HG02973 (cell line): ENCODE data around the gene INPP5F.

Experiments used
- ATAC-seq: cut with Tn5 transposase; IDR thresholded peaks from one replicate; pipeline ENCODE4 v1.9.1; 2021; ENCODE audit warnings: moderate library complexity; ENCODE audit not compliant: unreplicated experiment

INPP5F gene

DNA sequence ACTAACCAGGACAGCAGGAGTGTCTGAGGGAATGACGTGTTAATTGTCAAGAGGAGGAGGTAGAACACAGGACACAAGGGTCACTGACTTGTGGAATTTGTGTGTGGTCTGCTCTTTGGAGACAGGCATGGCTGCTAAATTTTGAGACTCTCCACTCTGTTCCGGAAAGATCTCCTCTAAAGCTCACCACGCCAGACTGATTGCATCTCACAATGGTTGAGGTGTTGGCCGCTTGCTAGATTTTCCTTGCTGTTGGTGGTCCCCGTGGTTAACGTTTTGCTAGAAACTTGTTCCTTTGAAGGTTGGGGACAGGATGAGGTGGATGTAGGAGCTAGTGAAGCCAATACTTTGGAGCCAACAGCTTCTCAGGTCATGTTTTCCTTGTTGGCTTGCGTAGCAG, 89.8 kb downstream of the INPP5F start:
- ATAC-seq = no peak

DNA sequence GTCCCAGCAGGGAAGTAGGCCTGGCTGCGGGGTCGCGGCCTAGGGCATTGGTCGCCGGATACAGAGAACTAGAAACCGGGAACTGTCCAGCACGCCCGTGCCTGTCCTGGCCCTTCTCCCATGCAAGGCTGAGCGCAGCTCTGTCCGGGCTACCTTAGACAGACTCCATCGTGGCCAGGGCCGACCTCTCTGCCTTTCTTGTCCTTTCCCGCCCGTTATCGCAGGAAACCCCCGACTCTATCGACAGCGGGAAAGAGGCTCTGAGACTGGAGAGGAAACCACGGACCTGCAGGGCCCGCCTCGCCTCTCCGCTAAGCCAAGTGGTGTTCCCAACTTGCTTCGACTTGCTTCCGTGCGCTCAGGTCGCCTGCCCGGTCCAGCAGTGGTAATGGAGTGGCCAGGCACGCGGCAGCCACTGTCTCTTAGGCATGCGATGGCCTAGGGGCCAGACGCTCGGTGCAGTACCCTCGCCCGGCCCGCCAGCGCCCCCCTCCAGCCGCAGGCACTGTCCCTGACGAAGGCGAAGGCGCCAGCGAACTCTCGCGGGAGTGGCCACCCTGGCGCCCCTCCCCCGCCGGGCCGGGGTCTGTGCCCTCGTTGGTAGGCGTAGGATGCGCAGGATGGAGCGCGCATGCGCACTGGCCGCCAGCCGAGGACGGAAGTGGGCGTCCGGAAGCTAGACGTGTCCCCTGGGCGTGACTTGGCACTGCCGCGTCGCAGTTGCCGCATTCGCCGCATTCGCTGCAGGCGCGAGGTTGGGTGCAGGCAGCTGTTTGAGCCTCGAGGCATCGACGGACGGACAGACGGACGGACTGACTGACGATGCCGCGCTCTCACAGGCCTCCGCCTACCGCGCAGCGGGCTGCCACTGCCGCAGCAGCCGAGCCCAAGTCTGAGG, 92.4 kb downstream of the INPP5F start:
- no peak for ATAC-seq

- ATAC-seq = no peak
Observed at GRCh38 chr10:119818889-119819270, 93.0 kb downstream of the INPP5F start.

- no peak for ATAC-seq
Observed at GRCh38 chr10:119821182-119821581, 95.3 kb downstream of the INPP5F start.

DNA sequence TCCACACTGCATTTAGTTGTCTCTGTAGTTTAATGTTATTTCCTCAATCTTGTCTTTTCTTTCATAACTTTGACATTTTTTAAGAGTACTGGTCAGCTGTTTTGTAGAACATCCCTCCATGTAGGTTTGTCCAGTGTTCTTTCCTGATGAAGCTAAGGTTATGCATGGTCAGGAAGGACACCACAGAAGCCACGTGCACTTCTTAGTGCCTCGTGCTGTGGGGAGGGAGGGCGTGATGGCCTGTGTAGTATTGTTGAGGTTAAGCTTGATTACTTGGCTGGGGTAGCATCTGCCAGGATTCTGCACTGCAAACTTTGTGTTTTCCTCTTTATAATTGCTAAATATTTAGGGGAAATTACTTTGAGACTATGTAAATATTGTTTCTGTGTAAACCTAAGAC, 98.4 kb downstream of the INPP5F start:
- no peak for ATAC-seq

- ATAC-seq = no peak
Observed at GRCh38 chr10:119826771-119827170, 100.9 kb downstream of the INPP5F start.

DNA sequence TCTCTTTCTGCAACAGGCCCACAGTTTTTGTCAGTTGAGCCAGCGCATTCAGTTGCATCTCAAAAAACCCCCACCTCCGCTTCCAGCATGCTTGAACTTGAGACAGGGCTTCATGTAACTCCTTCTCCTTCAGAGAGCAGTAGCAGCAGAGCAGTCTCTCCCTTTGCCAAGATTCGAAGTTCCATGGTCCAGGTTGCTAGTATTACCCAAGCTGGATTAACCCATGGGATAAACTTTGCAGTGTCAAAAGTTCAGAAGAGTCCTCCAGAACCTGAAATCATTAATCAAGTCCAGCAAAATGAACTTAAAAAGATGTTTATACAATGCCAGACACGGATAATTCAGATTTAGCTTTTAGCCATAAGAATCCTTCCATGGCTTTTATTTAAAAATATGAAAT, 101.6 kb downstream of the INPP5F start:
- no peak for ATAC-seq

- no peak for ATAC-seq
Observed at GRCh38 chr10:119829429-119829828, 103.6 kb downstream of the INPP5F start.

- no peak for ATAC-seq
Observed at GRCh38 chr10:119830851-119831250, 105.0 kb downstream of the INPP5F start.

- ATAC-seq = no peak
Observed at GRCh38 chr10:119831656-119832055, 105.8 kb downstream of the INPP5F start.

DNA sequence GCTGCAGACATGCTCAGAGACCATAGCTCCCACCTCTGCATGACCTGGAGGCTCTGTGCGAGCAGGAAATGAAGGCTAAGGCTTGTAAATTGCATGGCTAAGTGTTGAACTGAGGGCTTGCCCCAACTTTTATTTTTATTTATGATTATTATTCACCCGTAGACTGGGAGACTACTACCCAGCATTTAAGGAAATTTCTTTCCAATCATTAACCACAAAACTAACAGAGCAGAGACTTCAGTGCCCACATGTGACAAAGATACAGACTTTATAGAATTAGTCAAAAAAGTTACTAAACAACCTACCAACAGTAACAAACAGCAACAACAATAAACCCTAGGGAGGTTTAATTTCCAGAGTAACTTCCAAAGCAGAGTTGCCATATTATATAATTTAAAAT, 107.1 kb downstream of the INPP5F start:
- ATAC-seq = no peak

GRCh38 chr10:119834188-119834587, 108.3 kb downstream of the INPP5F start:
- no peak for ATAC-seq

DNA sequence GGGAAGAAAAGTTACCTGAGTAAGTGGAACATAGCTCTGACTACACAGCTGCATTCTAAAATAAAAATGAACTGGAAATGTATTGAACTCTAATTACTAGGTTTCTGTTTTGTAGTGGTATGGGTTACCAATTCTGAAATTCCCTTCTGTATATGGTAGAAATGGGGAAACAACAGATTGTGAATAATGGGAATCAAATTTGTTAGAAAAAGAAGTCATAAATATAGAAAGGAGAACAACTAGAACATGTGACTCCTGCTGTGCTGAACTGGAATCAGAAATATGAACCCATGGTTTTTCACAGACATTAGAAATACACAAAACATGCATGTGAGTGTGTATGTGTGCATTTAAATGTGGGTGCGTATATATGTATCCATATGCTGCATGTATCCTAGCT, 119.8 kb downstream of the INPP5F start:
- no peak for ATAC-seq

DNA sequence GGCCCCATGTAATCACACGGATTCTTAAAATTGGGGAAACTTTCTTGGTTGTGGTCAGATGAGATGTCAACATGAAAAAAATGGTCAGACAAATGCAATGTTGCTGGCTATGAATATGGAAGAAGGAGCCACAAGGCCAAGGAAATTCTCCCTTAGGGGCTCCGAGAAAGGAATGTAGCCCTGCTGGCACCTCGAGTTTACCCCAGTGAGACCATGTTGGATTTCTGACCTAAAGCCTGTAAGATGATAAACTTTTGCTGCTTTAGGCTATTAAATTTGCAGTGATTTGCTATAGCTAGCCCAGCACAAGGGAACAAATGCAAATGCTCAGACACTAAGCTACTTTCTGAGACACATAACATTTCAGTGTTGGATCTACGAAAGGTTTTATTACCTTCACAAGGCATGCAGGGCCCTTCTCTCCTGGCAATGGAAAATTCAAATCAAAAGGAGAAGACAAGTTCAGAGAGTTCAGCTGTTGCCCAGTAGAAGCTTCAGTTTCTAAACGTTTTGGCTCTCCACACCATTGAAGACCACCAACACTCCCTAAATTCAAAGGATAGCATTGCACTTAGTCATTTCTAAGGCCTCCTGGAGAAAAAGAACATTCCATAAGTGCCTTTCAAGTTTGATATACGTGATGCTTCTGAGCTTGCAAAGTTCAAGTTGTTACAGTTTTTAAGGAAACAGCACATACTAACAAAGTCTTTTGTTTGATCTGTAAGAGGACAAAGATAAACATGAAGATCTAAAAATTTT, 123.4 kb downstream of the INPP5F start:
- ATAC-seq = no peak

GRCh38 chr10:119849944-119850343, 124.1 kb downstream of the INPP5F start:
- no peak for ATAC-seq

- no peak for ATAC-seq
Observed at GRCh38 chr10:119852277-119852676, 126.4 kb downstream of the INPP5F start.

DNA sequence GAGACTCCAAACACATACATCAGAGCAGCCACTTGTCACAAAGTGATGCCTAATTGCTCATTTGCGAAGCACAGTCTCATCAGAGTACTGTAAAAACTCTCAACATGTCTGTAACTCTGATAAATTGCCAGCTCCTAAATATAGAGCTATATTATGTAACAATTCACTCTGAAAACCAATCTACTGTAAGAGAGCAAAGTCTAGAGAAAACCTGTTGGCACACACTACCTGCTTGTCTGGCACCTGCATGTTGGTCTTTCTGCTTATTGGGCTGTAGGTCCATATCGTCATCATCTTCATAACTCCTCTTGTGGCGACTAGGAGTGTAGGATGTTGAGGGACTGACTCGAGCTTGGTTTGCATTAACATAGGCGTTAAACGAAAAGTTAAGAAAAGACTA, 127.0 kb downstream of the INPP5F start:
- ATAC-seq = no peak

DNA sequence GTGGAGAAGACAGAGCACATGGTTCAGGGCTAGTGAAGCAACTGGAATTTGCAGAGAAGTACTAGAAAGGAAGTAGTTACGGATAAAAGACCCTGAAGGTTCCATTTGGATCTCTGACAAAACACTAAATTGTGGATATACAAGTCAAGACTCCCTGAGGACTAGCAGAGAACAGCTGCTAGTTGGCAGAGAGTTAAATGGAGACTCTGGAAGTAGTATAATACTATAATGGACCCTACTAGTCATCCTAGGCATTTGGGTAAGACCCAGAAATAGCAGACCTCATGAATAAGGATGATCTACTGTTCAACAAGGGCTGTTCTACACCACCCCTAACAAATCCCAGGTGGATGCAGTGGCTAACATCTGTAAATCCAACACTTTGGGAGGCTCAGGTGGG, 127.7 kb downstream of the INPP5F start:
- ATAC-seq = no peak

DNA sequence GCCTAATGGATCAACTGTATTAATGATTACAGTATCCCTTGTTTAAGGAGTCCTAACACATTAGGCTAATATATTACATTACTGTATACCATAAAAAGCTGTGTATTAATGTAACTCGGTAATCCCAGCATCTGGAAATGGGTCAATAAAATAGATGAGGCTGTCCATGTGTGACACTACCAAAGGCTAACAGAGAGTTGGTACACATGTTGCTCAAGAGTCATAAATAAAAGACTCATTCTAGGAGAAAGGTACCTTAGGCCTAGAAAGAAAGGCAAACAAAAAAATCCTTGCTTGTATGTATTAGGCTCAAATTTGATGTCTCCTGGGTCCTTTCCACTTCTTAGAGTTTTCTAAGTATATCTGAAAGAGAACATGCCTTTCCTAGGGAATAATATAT, 132.2 kb downstream of the INPP5F start:
- no peak for ATAC-seq

GRCh38 chr10:119859420-119860258, 133.8 kb downstream of the INPP5F start:
- no peak for ATAC-seq

DNA sequence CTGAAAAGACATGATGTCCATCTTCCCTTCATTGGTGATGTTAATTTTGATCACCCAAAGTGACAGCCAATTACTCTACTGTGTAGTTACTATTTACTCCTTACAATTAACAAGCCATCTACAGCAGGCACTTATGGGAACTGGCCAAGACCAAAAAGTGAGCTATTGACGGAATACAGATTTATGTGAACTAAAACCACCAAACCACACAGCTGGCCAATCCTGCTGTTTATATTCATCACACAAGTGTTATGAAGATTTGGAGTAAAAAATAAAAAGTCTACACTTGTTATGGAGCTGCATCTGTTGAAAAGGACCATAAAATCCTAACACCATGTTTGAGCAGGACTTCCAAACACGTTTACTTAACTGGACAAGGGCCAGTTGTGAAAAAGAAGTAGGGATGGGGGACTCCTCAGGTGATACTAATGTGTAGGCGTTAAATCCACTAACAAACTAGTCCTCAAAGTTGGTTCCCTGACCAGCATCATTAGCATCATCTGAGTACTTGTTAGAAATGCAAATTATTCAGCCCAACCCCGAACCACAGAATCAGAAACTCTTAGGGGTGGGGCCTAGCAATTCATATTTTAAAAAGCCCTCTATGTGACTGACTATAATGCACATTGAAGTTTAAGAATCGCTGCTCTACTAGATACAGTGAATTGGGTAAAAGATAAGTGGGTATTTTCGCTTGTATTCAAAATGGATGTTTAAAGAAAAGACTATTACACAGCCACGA, 135.2 kb downstream of the INPP5F start:
- no peak for ATAC-seq
